Loucy (cell line): ENCODE measurements around the gene SH3BP5L.

ENCODE experiments used
- H2AFZ ChIP-seq: fragments of 200-600 bp; sonication (generic); 2 replicates; pipeline ENCODE4 v1.6.0; 2016; ENCODE audit warnings: antibody characterized with exemption, mild to moderate bottlenecking, low read length, moderate library complexity
- H3F3A ChIP-seq: fragments of 200-600 bp; 2 replicates; pipeline ENCODE4 v1.6.0; 2016; ENCODE audit warnings: antibody characterized with exemption, low read depth, mild to moderate bottlenecking
- H3K27me3 ChIP-seq: fragments of 200-600 bp; sonication (generic); 2 replicates; pipeline ENCODE4 v1.6.1; 2014; ENCODE audit warnings: low read length, mild to moderate bottlenecking; ENCODE audit not compliant: insufficient read depth, poor library complexity, severe bottlenecking
- H3K36me3 ChIP-seq: fragments of 200-600 bp; sonication (generic); 2 replicates; pipeline ENCODE4 v1.6.1; 2016; ENCODE audit warnings: low read length; ENCODE audit not compliant: insufficient read depth
- H3K4me1 ChIP-seq: fragments of 200-600 bp; sonication (generic); 2 replicates; pipeline ENCODE4 v1.5.1; 2014; ENCODE audit warnings: low read length, mild to moderate bottlenecking; ENCODE audit not compliant: insufficient read depth, poor library complexity, severe bottlenecking
- H3K4me2 ChIP-seq: fragments of 200-600 bp; sonication (generic); 2 replicates; pipeline ENCODE4 v1.6.0; 2014; ENCODE audit warnings: antibody characterized with exemption, low read length, low read depth, mild to moderate bottlenecking; ENCODE audit not compliant: poor library complexity, severe bottlenecking
- H3K4me3 ChIP-seq: fragments of 200-600 bp; sonication (generic); 2 replicates; pipeline ENCODE4 v1.5.1; 2014; ENCODE audit warnings: low read length, mild to moderate bottlenecking, mixed read lengths; ENCODE audit not compliant: poor library complexity, severe bottlenecking
- H3K79me2 ChIP-seq: fragments of 200-600 bp; sonication (generic); 2 replicates; pipeline ENCODE4 v1.6.1; 2014; ENCODE audit warnings: low read length; ENCODE audit not compliant: insufficient read depth
- H3K9ac ChIP-seq: fragments of 200-600 bp; sonication (generic); 2 replicates; pipeline ENCODE4 v1.6.0; 2014; ENCODE audit warnings: mild to moderate bottlenecking, low read depth, low read length, moderate library complexity; ENCODE audit not compliant: poor library complexity, severe bottlenecking
- H3K9me2 ChIP-seq: fragments of 200-600 bp; sonication (generic); replicated peaks from 2 replicates; pipeline ENCODE4 v1.6.1; 2016; ENCODE audit warnings: low read depth, low read length, mixed read lengths
- H3K9me3 ChIP-seq: fragments of 200-600 bp; sonication (generic); 2 replicates; pipeline ENCODE4 v1.6.1; 2014; ENCODE audit warnings: mild to moderate bottlenecking, antibody characterized with exemption, low read length, low read depth; ENCODE audit not compliant: insufficient read depth
- H4K20me1 ChIP-seq: fragments of 200-600 bp; sonication (generic); 2 replicates; pipeline ENCODE4 v1.6.0; 2014; ENCODE audit warnings: antibody characterized with exemption, low read length, mild to moderate bottlenecking; ENCODE audit not compliant: insufficient read depth, poor library complexity, severe bottlenecking
- CTCF ChIP-seq: fragments of 200-600 bp; sonication (generic); conservative IDR thresholded peaks from 2 replicates; pipeline ENCODE4 v1.5.1; 2014; ENCODE audit warnings: mild to moderate bottlenecking, antibody characterized with exemption, low read length
- EZH2phosphoT487 ChIP-seq: fragments of 200-600 bp; IDR thresholded peaks from 2 replicates; pipeline ENCODE4 v1.6.1; 2018; ENCODE audit warnings: antibody characterized with exemption, mild to moderate bottlenecking, moderate library complexity, borderline replicate concordance

SH3BP5L gene

GRCh38 chr1:248820041-248820585 lies 5.6 kb downstream of the SH3BP5L start:
- H3K4me2 ChIP-seq: peak overlapping the region; percentile 94
- TF ChIP-seq CTCF (peak; percentile 38; the same call in 1 of the 2 replicates), EZH2phosphoT487 (no peak)
- H3F3A ChIP-seq: no peaks in the 10 kb centered on the region
- H3K9me3 ChIP-seq: no peaks in the 10 kb centered on the region
- no peak overlapping the region for H2AFZ ChIP-seq
- H3K27me3 ChIP-seq: no peaks in the 10 kb centered on the region
- H3K36me3 ChIP-seq: peaks cover 8% of the 10 kb centered on the region; the same call in 1 of the 2 replicates
- H4K20me1 ChIP-seq: peaks cover 14% of the 10 kb centered on the region
- H3K4me1 ChIP-seq: peaks cover 73% of the 10 kb centered on the region
- peaks cover 66% of the 10 kb centered on the region for H3K79me2 ChIP-seq
- no peaks in the 10 kb centered on the region for H3K9me2 ChIP-seq
- H3K4me3 ChIP-seq: peak overlapping the region; percentile 95
- H3K9ac ChIP-seq: peak overlapping the region; percentile 26

GRCh38 chr1:248818505-248819374 lies 7.0 kb downstream of the SH3BP5L start:
- Histone ChIP-seq H3K36me3 (peaks cover 19% of the 10 kb centered on the region; the same call in 1 of the 2 replicates), H3K27me3 (no peaks in the 10 kb centered on the region), H3F3A (no peaks in the 10 kb centered on the region), H3K4me3 (no peak overlapping the region), H4K20me1 (peaks cover 7% of the 10 kb centered on the region), H3K4me1 (peaks cover 59% of the 10 kb centered on the region), H3K9me2 (no peaks in the 10 kb centered on the region), H3K79me2 (peaks cover 52% of the 10 kb centered on the region), H2AFZ (no peak overlapping the region), H3K9ac (no peak overlapping the region), H3K4me2 (peak overlapping the region; percentile 30), H3K9me3 (no peaks in the 10 kb centered on the region)
- TF ChIP-seq CTCF (no peak), EZH2phosphoT487 (no peak)

- no peak overlapping the region for H3K4me3 ChIP-seq
- no peaks in the 10 kb centered on the region for H3F3A ChIP-seq
- no peak overlapping the region for H3K9ac ChIP-seq
- TF ChIP-seq CTCF (no peak), EZH2phosphoT487 (no peak)
- peaks cover 35% of the 10 kb centered on the region for H3K79me2 ChIP-seq
- H3K36me3 ChIP-seq: peaks cover 29% of the 10 kb centered on the region; the same call in 1 of the 2 replicates
- no peak overlapping the region for H2AFZ ChIP-seq
- no peaks in the 10 kb centered on the region for H3K27me3 ChIP-seq
- no peaks in the 10 kb centered on the region for H3K9me2 ChIP-seq
- no peaks in the 10 kb centered on the region for H4K20me1 ChIP-seq
- no peaks in the 10 kb centered on the region for H3K9me3 ChIP-seq
- H3K4me1 ChIP-seq: peaks cover 45% of the 10 kb centered on the region
- H3K4me2 ChIP-seq: no peak overlapping the region
Observed at GRCh38 chr1:248817065-248817464, 8.7 kb downstream of the SH3BP5L start.
